ENCODE results near the gene PGAP2. TPM values are rescaled to one million over a fixed set of nuclear protein-coding genes. Genes with fewer than 3 reads are reported as not detected.
"Not testable (repeated sequence)": the region's sequence is repeated elsewhere in the genome, so short reads cannot be mapped to it uniquely, and the experiment has no call there.

Gene PGAP2
- total RNA-seq: 100 to 1,000 TPM in 1 of 6 donors, 10 to 100 TPM in 5; 19.5 to 106 (median 25.2) TPM

DNA sequence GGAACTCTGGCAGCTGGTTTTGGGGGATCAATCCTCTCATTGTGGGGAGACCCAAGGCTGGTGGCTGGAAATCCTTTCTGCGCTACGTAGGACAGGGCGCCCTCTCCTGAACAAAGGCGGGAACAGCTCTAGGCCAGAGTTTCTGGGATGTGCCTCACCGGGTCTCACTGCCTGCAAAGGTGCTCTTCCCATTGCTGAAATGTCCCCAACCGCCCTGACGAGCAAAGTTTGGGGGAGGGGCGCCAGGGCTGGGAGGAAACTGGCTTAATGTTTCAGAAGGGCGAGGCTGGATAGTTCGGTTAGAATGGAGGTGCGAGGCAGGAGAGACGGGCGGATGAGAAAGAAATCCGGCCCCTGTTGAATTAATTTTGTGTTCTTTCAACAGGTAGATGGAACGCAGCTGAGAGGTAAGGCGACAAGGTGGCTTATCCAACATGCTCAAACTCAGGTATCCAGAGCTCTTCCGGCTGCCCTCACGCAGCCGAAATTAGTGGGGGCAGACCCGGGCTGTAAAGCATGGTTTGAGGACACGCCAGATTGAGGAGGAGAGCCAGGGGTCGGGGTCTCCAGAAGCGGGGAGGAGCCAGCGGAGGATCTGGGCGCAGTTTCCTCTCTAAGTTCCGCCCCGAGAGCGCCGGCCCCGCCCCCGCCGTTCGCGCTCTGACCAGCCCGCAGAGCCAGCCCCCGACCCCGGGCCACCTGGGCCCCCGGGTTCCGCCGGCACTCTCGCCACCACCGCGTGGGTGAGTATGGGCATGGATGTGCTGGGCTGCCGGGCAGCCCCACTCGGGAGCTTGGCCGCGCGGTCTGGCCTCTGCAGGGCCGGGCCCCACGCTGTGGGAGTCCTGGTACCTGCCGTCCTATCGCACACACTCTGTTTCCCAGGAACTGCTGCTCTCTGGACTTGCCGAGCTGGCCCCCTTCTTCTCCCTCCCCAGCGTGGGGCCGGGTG is at the start of gene PGAP2:
Gene PGAP2, plus strand, starts transcription at position 652 of the 952 bp plus-strand sequence. CDS start 2,700 bp downstream, outside the sequence.
- 1 to 2% methylated on average over 15 to 50 of the region's 55 CpGs for WGBS, 2 donors
- Histone ChIP-seq H3K36me3 (no peaks in the 10 kb centered on the region), H3K4me3 (peak within 1 kb of the TSS; percentile 37 to 93 (median 73)), H3K27me3 (no peaks in the 10 kb centered on the region), H3K4me1 (peaks cover 3 to 19% (median 12%) of the 10 kb centered on the region in 4 donors), H3K27ac (peak within 1 kb of the TSS; percentile 65 to 89 (median 79)), H3K9me3 (no peaks in the 10 kb centered on the region)
- ATAC-seq (ENCODE audit: low FRiP score in 2 of 2) (peak; percentile 88 to 94), DNase-seq (peak; percentile 82 to 96)
- TF ChIP-seq POLR2AphosphoS5 (IDR thresholded peaks at IDR 0.05) (peak; percentile 18 to 22), EP300 (IDR thresholded peaks at IDR 0.05) (no peak), POLR2A (IDR thresholded peaks at IDR 0.05) (no peak)
- TF ChIP-seq, protein P1, sequence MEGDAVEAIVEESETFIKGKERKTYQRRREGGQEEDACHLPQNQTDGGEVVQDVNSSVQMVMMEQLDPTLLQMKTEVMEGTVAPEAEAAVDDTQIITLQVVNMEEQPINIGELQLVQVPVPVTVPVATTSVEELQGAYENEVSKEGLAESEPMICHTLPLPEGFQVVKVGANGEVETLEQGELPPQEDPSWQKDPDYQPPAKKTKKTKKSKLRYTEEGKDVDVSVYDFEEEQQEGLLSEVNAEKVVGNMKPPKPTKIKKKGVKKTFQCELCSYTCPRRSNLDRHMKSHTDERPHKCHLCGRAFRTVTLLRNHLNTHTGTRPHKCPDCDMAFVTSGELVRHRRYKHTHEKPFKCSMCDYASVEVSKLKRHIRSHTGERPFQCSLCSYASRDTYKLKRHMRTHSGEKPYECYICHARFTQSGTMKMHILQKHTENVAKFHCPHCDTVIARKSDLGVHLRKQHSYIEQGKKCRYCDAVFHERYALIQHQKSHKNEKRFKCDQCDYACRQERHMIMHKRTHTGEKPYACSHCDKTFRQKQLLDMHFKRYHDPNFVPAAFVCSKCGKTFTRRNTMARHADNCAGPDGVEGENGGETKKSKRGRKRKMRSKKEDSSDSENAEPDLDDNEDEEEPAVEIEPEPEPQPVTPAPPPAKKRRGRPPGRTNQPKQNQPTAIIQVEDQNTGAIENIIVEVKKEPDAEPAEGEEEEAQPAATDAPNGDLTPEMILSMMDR (IDR thresholded peaks at IDR 0.05): peak; percentile 69 to 74 (median 72)

DNA sequence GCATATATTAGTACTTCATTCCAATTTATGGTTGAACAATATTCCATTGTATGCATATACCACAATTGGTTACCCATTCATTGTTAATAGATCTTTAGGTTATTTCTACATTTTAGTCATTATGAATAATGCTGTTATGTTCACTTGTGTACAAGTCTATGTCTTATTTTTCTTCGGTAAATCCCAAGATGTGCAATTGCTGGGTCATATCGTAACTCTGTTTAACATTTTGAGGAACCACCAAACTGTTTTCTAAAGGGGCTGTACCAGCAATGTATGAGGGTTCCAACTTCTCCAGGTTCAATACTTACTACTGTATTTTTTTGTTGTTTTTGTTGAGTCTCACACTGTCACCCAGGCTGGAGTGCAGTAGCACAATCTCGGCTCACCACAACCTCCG is 44.1 kb upstream of the PGAP2 start:
- no peaks in the 10 kb centered on the region for H3K27me3 ChIP-seq
- no peak for ATAC-seq (ENCODE audit: low FRiP score in 2 of 2)
- no peak for DNase-seq
- no peak overlapping the region for H3K4me3 ChIP-seq
- TF ChIP-seq POLR2A (IDR thresholded peaks at IDR 0.05) (no peak), POLR2AphosphoS5 (IDR thresholded peaks at IDR 0.05) (no peak), EP300 (IDR thresholded peaks at IDR 0.05) (no peak)
- TF ChIP-seq, protein P1 (IDR thresholded peaks at IDR 0.05): no peak
- H3K36me3 ChIP-seq: peaks cover 54 to 100% (median 89%) of the 10 kb centered on the region in 4 donors
- H3K4me1 ChIP-seq: no peaks in the 10 kb centered on the region
- no peaks in the 10 kb centered on the region for H3K9me3 ChIP-seq
- 97% methylated on average over 4 of the region's 4 CpGs for WGBS, 2 donors
- no peak overlapping the region for H3K27ac ChIP-seq

GRCh38 chr11:3766836-3767235 is 41.5 kb upstream of the PGAP2 start:
- not testable (repeated sequence) for ATAC-seq (ENCODE audit: low FRiP score in 2 of 2); H3K4me3 ChIP-seq; H3K4me1 ChIP-seq; DNase-seq; H3K27me3 ChIP-seq; H3K27ac ChIP-seq; H3K9me3 ChIP-seq
- WGBS, 2 donors: 89 to 93% methylated on average over 9 of the region's 9 CpGs
- H3K36me3 ChIP-seq: peaks cover 65 to 100% (median 88%) of the 10 kb centered on the region in 4 donors

DNA sequence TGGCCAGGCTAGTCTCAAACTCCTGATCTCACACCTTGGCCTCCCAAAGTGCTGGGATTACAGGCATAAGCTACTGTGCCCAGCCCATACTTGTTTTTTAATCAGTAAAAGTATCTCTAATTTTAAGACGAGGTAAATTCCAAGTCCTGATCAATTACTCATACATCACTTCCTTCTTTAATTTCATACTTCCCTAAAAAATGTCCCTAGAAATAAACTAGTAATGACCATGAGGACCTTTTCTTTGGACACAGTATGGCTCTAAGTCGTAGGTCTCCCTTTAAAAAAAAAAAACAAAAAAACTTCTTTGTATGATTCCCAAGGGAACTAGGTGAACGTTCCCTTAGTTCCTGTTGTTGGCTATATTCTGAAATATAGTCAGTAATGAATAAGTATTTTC is 40.8 kb upstream of the PGAP2 start:
- no peak for ATAC-seq (ENCODE audit: low FRiP score in 2 of 2)
- no peak overlapping the region for H3K4me3 ChIP-seq
- no peak overlapping the region for H3K27ac ChIP-seq
- H3K36me3 ChIP-seq: peaks cover 62 to 100% (median 88%) of the 10 kb centered on the region in 4 donors
- 72 to 86% methylated on average over 3 of the region's 3 CpGs for WGBS, 2 donors
- H3K4me1 ChIP-seq: no peaks in the 10 kb centered on the region
- DNase-seq: no peak
- no peaks in the 10 kb centered on the region for H3K9me3 ChIP-seq
- H3K27me3 ChIP-seq: no peaks in the 10 kb centered on the region
- TF ChIP-seq EP300 (IDR thresholded peaks at IDR 0.05) (no peak), POLR2A (IDR thresholded peaks at IDR 0.05) (no peak), POLR2AphosphoS5 (IDR thresholded peaks at IDR 0.05) (no peak)
- TF ChIP-seq, protein P1 (IDR thresholded peaks at IDR 0.05): no peak

DNA sequence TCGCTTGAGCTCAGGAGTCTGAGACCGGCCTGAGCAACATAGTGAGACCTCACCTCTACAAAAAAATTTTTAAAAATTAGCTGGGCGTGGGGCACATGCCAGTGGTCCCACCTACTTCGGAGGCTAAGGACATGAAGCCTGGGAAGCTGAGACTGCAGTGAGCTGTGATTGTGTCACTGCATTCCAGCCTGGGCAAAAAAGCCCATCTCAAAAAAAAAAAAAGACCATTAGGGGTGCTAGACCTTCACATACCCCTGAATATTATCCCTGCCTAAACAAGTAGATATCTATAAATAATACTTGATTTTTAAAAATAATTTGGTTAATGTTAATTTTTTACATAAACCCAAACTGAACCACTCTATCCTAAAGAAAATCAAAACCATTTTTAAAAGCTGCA is 35.2 kb upstream of the PGAP2 start:
- Histone ChIP-seq H3K27ac (no peak overlapping the region), H3K4me1 (no peaks in the 10 kb centered on the region), H3K4me3 (no peak overlapping the region), H3K36me3 (peaks cover 35 to 100% (median 75%) of the 10 kb centered on the region in 4 donors), H3K27me3 (no peaks in the 10 kb centered on the region), H3K9me3 (no peaks in the 10 kb centered on the region)
- TF ChIP-seq POLR2AphosphoS5 (IDR thresholded peaks at IDR 0.05): no peak
- TF ChIP-seq, protein P1 (IDR thresholded peaks at IDR 0.05): no peak
- ATAC-seq (ENCODE audit: low FRiP score in 2 of 2) (no peak), DNase-seq (no peak)
- WGBS, 2 donors: 93 to 98% methylated on average over 4 of the region's 4 CpGs

Data from upper lobe of left lung (tissue), 6 donors.